ENCODE measurements around the gene KRT38. TPM values are rescaled to one million over a fixed set of nuclear protein-coding genes. Genes with fewer than 3 reads are reported as not detected.

Gene KRT38
- total and polyA plus RNA-seq, 4 donors = not detected

DNA sequence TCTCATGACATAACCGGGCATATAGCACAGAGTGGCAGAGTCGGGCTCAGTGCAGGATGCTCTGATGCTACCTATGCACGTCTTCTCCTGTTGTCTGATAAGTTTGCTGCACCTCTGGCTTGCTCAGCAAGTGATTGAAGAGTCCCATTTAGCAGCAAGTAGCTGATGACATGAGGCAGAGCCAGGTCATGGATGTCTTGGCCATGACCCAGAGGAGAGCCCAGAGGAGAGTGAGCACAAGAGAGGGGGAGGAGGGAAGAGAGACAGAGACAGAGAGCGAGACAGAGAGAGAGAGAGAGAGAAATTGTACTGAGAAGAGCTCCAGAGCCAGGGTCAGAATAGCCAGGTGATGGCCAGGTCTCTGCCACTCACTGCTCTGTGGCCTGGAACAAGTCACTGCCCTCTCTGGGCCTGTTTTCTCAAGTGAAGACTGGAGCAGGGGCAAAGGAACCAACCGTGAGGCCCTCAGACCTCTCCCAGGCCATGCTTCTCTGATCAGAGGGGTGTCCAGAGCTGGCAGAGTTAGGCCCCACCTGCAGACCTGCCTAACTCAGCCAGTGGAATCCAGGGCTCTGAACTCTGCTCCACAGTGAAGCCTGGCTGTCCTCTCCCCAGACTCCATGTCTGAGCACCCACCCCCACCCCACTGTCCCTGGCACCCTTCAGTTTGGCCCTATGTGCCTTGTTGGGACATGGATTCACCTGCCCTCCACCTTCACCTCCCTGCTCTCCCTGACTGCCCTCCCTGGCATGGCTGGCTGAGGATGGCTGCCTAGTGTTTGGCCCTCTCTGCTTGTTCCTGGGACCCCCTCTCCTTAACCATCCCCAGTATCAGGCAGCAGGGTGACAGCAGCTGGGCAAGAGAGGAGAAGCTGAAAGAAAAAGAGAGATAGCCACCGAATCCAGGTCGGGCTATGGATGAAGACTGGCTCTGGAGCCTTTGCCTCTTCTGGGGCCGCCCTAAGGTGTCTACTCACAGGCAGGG, 44.4 kb upstream of the KRT38 start:
- TF ChIP-seq, protein P1, sequence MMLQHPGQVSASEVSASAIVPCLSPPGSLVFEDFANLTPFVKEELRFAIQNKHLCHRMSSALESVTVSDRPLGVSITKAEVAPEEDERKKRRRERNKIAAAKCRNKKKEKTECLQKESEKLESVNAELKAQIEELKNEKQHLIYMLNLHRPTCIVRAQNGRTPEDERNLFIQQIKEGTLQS (IDR thresholded peaks at IDR 0.05) = no peak
- TF ChIP-seq HNF4A (conservative IDR thresholded peaks at IDR 0.05) = no peak
- no peak for TF ChIP-seq YY1 (IDR thresholded peaks at IDR 0.05)
- TF ChIP-seq JUND (IDR thresholded peaks at IDR 0.05) = no peak
- TF ChIP-seq FOXA1 (IDR thresholded peaks at IDR 0.05) = no peak
- TF ChIP-seq, protein P2, sequence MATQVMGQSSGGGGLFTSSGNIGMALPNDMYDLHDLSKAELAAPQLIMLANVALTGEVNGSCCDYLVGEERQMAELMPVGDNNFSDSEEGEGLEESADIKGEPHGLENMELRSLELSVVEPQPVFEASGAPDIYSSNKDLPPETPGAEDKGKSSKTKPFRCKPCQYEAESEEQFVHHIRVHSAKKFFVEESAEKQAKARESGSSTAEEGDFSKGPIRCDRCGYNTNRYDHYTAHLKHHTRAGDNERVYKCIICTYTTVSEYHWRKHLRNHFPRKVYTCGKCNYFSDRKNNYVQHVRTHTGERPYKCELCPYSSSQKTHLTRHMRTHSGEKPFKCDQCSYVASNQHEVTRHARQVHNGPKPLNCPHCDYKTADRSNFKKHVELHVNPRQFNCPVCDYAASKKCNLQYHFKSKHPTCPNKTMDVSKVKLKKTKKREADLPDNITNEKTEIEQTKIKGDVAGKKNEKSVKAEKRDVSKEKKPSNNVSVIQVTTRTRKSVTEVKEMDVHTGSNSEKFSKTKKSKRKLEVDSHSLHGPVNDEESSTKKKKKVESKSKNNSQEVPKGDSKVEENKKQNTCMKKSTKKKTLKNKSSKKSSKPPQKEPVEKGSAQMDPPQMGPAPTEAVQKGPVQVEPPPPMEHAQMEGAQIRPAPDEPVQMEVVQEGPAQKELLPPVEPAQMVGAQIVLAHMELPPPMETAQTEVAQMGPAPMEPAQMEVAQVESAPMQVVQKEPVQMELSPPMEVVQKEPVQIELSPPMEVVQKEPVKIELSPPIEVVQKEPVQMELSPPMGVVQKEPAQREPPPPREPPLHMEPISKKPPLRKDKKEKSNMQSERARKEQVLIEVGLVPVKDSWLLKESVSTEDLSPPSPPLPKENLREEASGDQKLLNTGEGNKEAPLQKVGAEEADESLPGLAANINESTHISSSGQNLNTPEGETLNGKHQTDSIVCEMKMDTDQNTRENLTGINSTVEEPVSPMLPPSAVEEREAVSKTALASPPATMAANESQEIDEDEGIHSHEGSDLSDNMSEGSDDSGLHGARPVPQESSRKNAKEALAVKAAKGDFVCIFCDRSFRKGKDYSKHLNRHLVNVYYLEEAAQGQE (IDR thresholded peaks at IDR 0.05) = no peak
- no peak for TF ChIP-seq RXRA (IDR thresholded peaks at IDR 0.05)
- DNase-seq (ENCODE audit: low spot score) = no peak
- 82% methylated on average over 8 of the region's 8 CpGs for WGBS

DNA sequence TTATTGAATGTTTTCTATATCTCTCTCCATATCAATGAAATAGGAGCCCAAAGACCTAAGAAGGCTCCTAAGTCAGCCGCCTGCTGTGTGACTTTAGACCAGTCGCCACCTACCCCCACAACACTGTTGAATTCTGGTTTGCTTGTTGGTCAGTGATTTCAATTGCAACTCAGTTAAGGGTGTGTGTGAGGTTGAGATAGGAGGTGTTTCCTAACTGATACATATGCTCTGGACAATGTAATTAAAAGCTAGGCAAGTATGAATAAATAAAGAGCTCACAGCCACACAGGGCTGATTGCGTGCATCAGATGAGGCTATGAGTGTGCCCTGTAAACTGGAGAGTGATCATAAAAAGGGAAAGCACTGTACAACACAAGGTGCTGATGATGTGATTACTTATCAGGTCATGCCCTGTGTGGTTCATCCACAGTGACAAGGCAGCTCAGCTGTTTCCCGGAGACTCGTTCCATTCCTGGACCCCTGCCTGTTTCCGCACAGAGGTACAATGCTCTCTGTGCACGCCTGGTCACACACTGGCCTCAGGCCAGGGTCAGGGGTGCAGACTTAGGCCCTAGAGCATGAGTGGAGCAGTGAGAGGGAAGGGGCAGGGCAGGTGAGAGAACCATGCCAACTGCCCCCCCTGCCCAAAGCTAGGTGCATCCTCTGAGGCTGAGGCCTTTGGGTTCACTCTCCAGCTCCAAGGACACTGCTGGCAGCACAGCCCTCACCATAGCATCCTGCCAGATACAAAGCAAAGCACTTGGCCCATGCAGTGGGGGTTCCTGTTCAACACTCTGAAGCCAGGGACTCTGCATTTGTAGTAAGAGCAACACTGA, 43.4 kb upstream of the KRT38 start:
- H3K9ac ChIP-seq (ENCODE audit: low read depth in 1 of 2, low read length in 2 of 2) = no peak overlapping the region
- TF ChIP-seq, protein P3, sequence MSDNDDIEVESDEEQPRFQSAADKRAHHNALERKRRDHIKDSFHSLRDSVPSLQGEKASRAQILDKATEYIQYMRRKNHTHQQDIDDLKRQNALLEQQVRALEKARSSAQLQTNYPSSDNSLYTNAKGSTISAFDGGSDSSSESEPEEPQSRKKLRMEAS (IDR thresholded peaks at IDR 0.05) = no peak
- WGBS = 71% methylated on average over 7 of the region's 7 CpGs
- no peaks in the 10 kb centered on the region for H3K9me3 ChIP-seq (ENCODE audit: control insufficient read depth in 4 of 4, low read length in 3 of 4)
- H3K27me3 ChIP-seq (ENCODE audit: control insufficient read depth in 4 of 4, insufficient read depth in 4 of 4, low read length in 3 of 4) = no peaks in the 10 kb centered on the region
- H3K27ac ChIP-seq (ENCODE audit: low read depth in 1 of 2, low read length in 2 of 2) = no peak overlapping the region
- H3K4me1 ChIP-seq (ENCODE audit: control insufficient read depth in 4 of 4, insufficient read depth in 4 of 4, low read length in 3 of 4) = no peaks in the 10 kb centered on the region
- DNase-seq (ENCODE audit: low spot score) = no peak
- no peaks in the 10 kb centered on the region for H3K36me3 ChIP-seq (ENCODE audit: control insufficient read depth in 4 of 4, insufficient read depth in 3 of 4, low read depth in 1 of 4, low read length in 3 of 4)
- H3K4me3 ChIP-seq (ENCODE audit: low read depth in 1 of 3, low read length in 3 of 3) = no peak overlapping the region

More for the DNA sequence above, 44.4 kb upstream of the KRT38 start:
- Histone ChIP-seq H3K27ac (ENCODE audit: low read depth in 1 of 2, low read length in 2 of 2) (no peak overlapping the region), H3K4me1 (ENCODE audit: control insufficient read depth in 4 of 4, insufficient read depth in 4 of 4, low read length in 3 of 4) (no peaks in the 10 kb centered on the region), H3K4me3 (ENCODE audit: low read depth in 1 of 3, low read length in 3 of 3) (no peak overlapping the region), H3K27me3 (ENCODE audit: control insufficient read depth in 4 of 4, insufficient read depth in 4 of 4, low read length in 3 of 4) (no peaks in the 10 kb centered on the region), H3K9ac (ENCODE audit: low read depth in 1 of 2, low read length in 2 of 2) (no peak overlapping the region), H3K36me3 (ENCODE audit: control insufficient read depth in 4 of 4, insufficient read depth in 3 of 4, low read depth in 1 of 4, low read length in 3 of 4) (no peaks in the 10 kb centered on the region), H3K9me3 (ENCODE audit: control insufficient read depth in 4 of 4, low read length in 3 of 4) (no peaks in the 10 kb centered on the region)

DNA sequence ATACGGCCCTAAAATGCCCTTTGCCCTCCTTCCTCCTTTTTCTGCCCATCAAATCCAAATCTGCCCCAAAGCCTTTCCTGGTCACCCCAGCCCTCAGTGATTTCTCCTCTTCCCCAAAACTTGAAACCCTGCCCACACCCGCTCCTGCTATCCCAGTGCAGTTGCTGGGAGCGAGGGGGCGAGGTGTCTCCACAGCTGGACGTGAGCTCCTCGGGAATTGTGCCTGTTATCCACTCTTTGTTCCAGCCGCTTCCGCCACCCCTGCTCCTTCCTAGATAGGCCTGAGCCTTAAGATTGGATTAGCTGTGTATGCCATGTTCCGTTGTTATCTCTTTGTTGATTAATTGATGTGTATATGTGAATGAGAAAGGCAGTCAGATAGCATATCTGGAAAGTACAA, 42.7 kb upstream of the KRT38 start:
- DNase-seq (ENCODE audit: low spot score) = no peak
- WGBS = 72% methylated on average over 9 of the region's 9 CpGs
- Histone ChIP-seq H3K9me3 (ENCODE audit: control insufficient read depth in 4 of 4, low read length in 3 of 4) (no peaks in the 10 kb centered on the region), H3K36me3 (ENCODE audit: control insufficient read depth in 4 of 4, insufficient read depth in 3 of 4, low read depth in 1 of 4, low read length in 3 of 4) (no peaks in the 10 kb centered on the region), H3K27ac (ENCODE audit: low read depth in 1 of 2, low read length in 2 of 2) (no peak overlapping the region), H3K4me3 (ENCODE audit: low read depth in 1 of 3, low read length in 3 of 3) (no peak overlapping the region), H3K27me3 (ENCODE audit: control insufficient read depth in 4 of 4, insufficient read depth in 4 of 4, low read length in 3 of 4) (no peaks in the 10 kb centered on the region), H3K4me1 (ENCODE audit: control insufficient read depth in 4 of 4, insufficient read depth in 4 of 4, low read length in 3 of 4) (no peaks in the 10 kb centered on the region), H3K9ac (ENCODE audit: low read depth in 1 of 2, low read length in 2 of 2) (no peak overlapping the region)
- no peak for TF ChIP-seq HNF4A (conservative IDR thresholded peaks at IDR 0.05)
- TF ChIP-seq HNF4G (IDR thresholded peaks at IDR 0.05) = no peak
- TF ChIP-seq, protein P2 (IDR thresholded peaks at IDR 0.05) = no peak
- TF ChIP-seq, protein P1 (IDR thresholded peaks at IDR 0.05) = no peak
- no peak for TF ChIP-seq GABPA (IDR thresholded peaks at IDR 0.05 in 1 of 2, conservative IDR thresholded peaks at IDR 0.05 in 1 of 2)
